ENCODE measurements around the gene LRCH3. TPM values are rescaled to one million over a fixed set of nuclear protein-coding genes. Genes with fewer than 3 reads are reported as not detected.

LRCH3 gene
- total and polyA plus RNA-seq, 3 donors from 2014 or later = 43.4 to 173 (median 80.2) TPM

GRCh38 chr3:197809356-197810020 lies 18.4 kb downstream of the LRCH3 start:
- TF ChIP-seq POLR2A (IDR thresholded peaks at IDR 0.05) = no peak
- no peak for TF ChIP-seq CTCF (IDR thresholded peaks at IDR 0.05)
- H3K9me3 ChIP-seq = no peaks in the 10 kb centered on the region
- DNase-seq = no peak
- 26 to 39% methylated on average over 2 of the region's 2 CpGs for WGBS, 2 donors
- H3K36me3 ChIP-seq (ENCODE audit: low read depth, missing control alignments) = no peaks in the 10 kb centered on the region
- H3K4me1 ChIP-seq = peaks cover 22% of the 10 kb centered on the region
- intact Hi-C loops (cut with DNase I; ENCODE audit: low total_unique reads) = no loop called here
- H3K27me3 ChIP-seq = no peaks in the 10 kb centered on the region
- no peak overlapping the region for H3K4me3 ChIP-seq
- H3K27ac ChIP-seq = peak overlapping the region; percentile 65 to 66

- Histone ChIP-seq H3K36me3 (ENCODE audit: low read depth, missing control alignments) (no peaks in the 10 kb centered on the region), H3K9me3 (no peaks in the 10 kb centered on the region), H3K4me3 (no peak overlapping the region), H3K4me1 (peaks cover 22% of the 10 kb centered on the region), H3K27me3 (no peaks in the 10 kb centered on the region), H3K27ac (peak overlapping the region; percentile 33 to 66)
- TF ChIP-seq POLR2A (IDR thresholded peaks at IDR 0.05) = no peak
- TF ChIP-seq CTCF (IDR thresholded peaks at IDR 0.05) = no peak
- 90 to 92% methylated on average over 6 of the region's 6 CpGs for WGBS, 2 donors
- no peak for DNase-seq
- intact Hi-C loops (cut with DNase I; ENCODE audit: low total_unique reads) = no loop called here
These were observed 19.8 kb downstream of the LRCH3 start for GRCh38 chr3:197810901-197811300.

- H3K27ac ChIP-seq = peak overlapping the region in 1 of 2 donors; percentile 39
- peaks cover 22% of the 10 kb centered on the region for H3K4me1 ChIP-seq
- H3K27me3 ChIP-seq = no peaks in the 10 kb centered on the region
- H3K4me3 ChIP-seq = no peak overlapping the region
- TF ChIP-seq POLR2A (IDR thresholded peaks at IDR 0.05) (no peak), CTCF (IDR thresholded peaks at IDR 0.05) (no peak)
- H3K36me3 ChIP-seq (ENCODE audit: low read depth, missing control alignments) = no peaks in the 10 kb centered on the region
- 56 to 62% methylated on average over 3 of the region's 3 CpGs for whole genome bisulfite sequencing, 2 donors
- intact Hi-C loops (cut with DNase I; ENCODE audit: low total_unique reads) = no loop called here
- peak; percentile 85 for DNase-seq
- H3K9me3 ChIP-seq = no peaks in the 10 kb centered on the region
These were observed 20.3 kb downstream of the LRCH3 start for GRCh38 chr3:197811343-197811742.

- no peak for DNase-seq
- Histone ChIP-seq H3K27ac (no peak overlapping the region), H3K4me1 (peaks cover 8% of the 10 kb centered on the region), H3K9me3 (no peaks in the 10 kb centered on the region), H3K27me3 (no peaks in the 10 kb centered on the region), H3K4me3 (no peak overlapping the region), H3K36me3 (ENCODE audit: low read depth, missing control alignments) (no peaks in the 10 kb centered on the region)
- WGBS, 2 donors = 66 to 76% methylated on average over 4 of the region's 4 CpGs
- intact Hi-C loops (cut with DNase I; ENCODE audit: low total_unique reads) = no loop called here
- no peak for TF ChIP-seq CTCF (IDR thresholded peaks at IDR 0.05)
- no peak for TF ChIP-seq POLR2A (IDR thresholded peaks at IDR 0.05)
These were observed 23.3 kb downstream of the LRCH3 start for GRCh38 chr3:197814372-197814771.

Data from testis (tissue), 3 donors.